Peyer's patch (tissue), 4 donors: ENCODE results near the gene MT1HL1. TPM values are rescaled to one million over a fixed set of nuclear protein-coding genes. Genes with fewer than 3 reads are reported as not detected.

Source experiments
- DNase-seq, 3 donors: peaks; one replicate each; pipeline ENCODE4 v3.0.0-alpha.2; 2017 to 2019
- H3K27ac ChIP-seq, 4 donors: fragments of 200-600 bp; sonication (generic); one replicate each; pipeline ENCODE4 v1.5.1; 2016 to 2019
- H3K27me3 ChIP-seq, 2 donors: fragments of 200-600 bp; sonication (generic); one replicate each; pipeline ENCODE4 v1.5.1; 2019
- H3K36me3 ChIP-seq, 3 donors: fragments of 200-600 bp; sonication (generic); one replicate each; pipeline ENCODE4 v1.5.1; 2016 to 2019
- H3K4me1 ChIP-seq, 4 donors: fragments of 200-600 bp; sonication (generic); one replicate each; pipeline ENCODE4 v1.5.1; 2016 to 2019
- H3K4me3 ChIP-seq, 4 donors: fragments of 200-600 bp; sonication (generic); 1 replicate in 3 of 4; 2 replicates in 1 of 4; pipeline ENCODE4 v1.5.1; 2016 to 2019; ENCODE audit warnings: mild to moderate bottlenecking in 1 of 4
- H3K9me3 ChIP-seq, 4 donors: fragments of 200-600 bp; sonication (generic); one replicate each; pipeline ENCODE4 v1.5.1; 2016 to 2019; ENCODE audit warnings: mild to moderate bottlenecking in 1 of 4
- CTCF ChIP-seq, 6 experiments: fragments of 450-650 bp in 4 of 6; fragments of 200-600 bp in 2 of 6; sonication (generic) in 1 of 6; IDR thresholded peaks; one replicate each; pipeline ENCODE4 v1.5.1; 2017 to 2019; ENCODE audit warnings: antibody characterized with exemption in 6 of 6, mild to moderate bottlenecking in 3 of 6, moderate library complexity in 1 of 6
- POLR2A ChIP-seq, 2 donors: fragments of 450-650 bp; IDR thresholded peaks; one replicate each; pipeline ENCODE4 v1.5.1; 2017; ENCODE audit warnings: antibody characterized with exemption in 2 of 2, mild to moderate bottlenecking in 2 of 2, moderate library complexity in 2 of 2
- total RNA-seq, 4 donors: library from RNA; depleted of rRNA; stranded (reverse); fragments of >200 nt; gene quantifications; one replicate each; pipeline ENCODE4 v1.1.0, GENCODE V29; 2016

MT1HL1 gene
- total RNA-seq, result not detected

DNA sequence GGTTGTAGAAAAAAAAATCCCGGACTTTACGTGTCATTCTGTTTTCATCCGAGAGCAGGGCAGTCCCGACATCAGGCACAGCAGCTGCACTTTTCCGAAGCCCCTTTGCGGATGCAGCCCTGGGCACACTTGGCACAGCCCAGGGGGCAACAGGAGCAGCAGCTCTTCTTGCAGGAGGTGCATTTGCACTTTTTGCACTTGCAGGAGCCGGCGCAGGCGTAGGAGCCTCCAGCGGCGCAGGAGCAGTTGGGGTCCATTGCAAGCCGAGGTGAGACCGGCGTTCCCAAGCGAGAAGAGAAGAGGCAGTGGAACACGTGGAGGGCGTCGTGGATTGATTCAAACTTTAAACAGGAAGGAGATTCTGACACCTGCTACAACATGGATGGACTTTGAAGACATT is at the start of gene MT1HL1:
TSS of gene MT1HL1 (minus strand) at position 326 of the 400 bp plus-strand sequence. CDS start at position 257, 69 bp downstream.
- no peak within 1 kb of the TSS for H3K4me3 ChIP-seq
- no peaks in the 10 kb centered on the region for H3K4me1 ChIP-seq
- no peak within 1 kb of the TSS for H3K27ac ChIP-seq
- no peaks in the 10 kb centered on the region for H3K36me3 ChIP-seq
- DNase-seq, result no peak
- no peaks in the 10 kb centered on the region for H3K9me3 ChIP-seq
- TF ChIP-seq CTCF (IDR thresholded peaks at IDR 0.05) (no peak), POLR2A (IDR thresholded peaks at IDR 0.05) (no peak)
- no peaks in the 10 kb centered on the region for H3K27me3 ChIP-seq

GRCh38 chr1:237050915-237051314 is 46.7 kb upstream of the MT1HL1 start:
- Histone ChIP-seq H3K4me3 (no peak overlapping the region), H3K27me3 (no peaks in the 10 kb centered on the region)
- TF ChIP-seq POLR2A (IDR thresholded peaks at IDR 0.05), result no peak
- TF ChIP-seq CTCF (IDR thresholded peaks at IDR 0.05), result no peak

GRCh38 chr1:237050185-237050584 is 45.9 kb upstream of the MT1HL1 start:
- Histone ChIP-seq H3K9me3 (no peaks in the 10 kb centered on the region), H3K27me3 (no peaks in the 10 kb centered on the region), H3K4me1 (no peaks in the 10 kb centered on the region), H3K4me3 (no peak overlapping the region), H3K36me3 (no peaks in the 10 kb centered on the region), H3K27ac (no peak overlapping the region)
- DNase-seq, result no peak
- no peak for TF ChIP-seq CTCF (IDR thresholded peaks at IDR 0.05)
- TF ChIP-seq POLR2A (IDR thresholded peaks at IDR 0.05), result no peak

More at GRCh38 chr1:237050915-237051314, 46.7 kb upstream of the MT1HL1 start:
- Histone ChIP-seq H3K27ac (no peak overlapping the region), H3K4me1 (no peaks in the 10 kb centered on the region), H3K9me3 (no peaks in the 10 kb centered on the region), H3K36me3 (no peaks in the 10 kb centered on the region)
- DNase-seq, result no peak

- no peaks in the 10 kb centered on the region for H3K9me3 ChIP-seq
- no peak overlapping the region for H3K4me3 ChIP-seq
- TF ChIP-seq POLR2A (IDR thresholded peaks at IDR 0.05) (no peak), CTCF (IDR thresholded peaks at IDR 0.05) (no peak)
- H3K36me3 ChIP-seq, result no peaks in the 10 kb centered on the region
- no peak overlapping the region for H3K27ac ChIP-seq
- no peaks in the 10 kb centered on the region for H3K27me3 ChIP-seq
- DNase-seq, result no peak
- no peaks in the 10 kb centered on the region for H3K4me1 ChIP-seq
Measured at GRCh38 chr1:237048803-237049202, 44.6 kb upstream of the MT1HL1 start.

DNA sequence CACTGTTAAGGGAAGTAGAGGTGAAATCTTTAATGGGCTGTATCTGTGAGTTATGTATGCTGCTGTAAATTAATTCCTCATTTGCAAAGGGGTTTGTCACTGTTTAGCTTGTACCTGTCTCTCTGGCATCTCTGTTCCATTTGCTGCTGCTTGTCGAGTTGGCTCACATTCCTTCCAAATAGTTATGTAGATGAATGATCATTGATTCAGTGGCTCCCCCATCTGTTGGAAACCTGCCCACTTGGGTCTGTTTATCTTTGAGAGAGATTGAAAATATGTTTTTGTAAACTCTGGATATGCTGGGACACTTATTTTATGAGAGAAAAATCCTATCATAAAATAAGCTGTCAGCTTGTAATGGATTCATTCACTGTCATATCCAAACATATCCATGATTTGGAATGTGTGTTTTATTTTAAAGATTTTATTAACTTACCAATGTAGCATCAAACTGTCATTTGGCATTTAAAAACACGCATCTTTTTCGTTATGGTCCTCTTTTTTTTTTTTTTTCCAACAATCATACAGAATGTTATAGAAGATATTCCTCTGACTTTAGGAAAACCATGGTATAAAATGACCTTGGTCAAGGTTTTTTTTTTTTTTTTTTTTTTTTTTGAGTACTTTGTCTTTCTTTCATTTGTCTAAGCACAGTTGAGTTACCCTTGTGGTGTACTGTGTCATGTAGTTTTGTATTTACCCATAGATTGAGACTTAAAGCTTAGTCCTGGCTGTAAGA is 41.2 kb upstream of the MT1HL1 start:
- H3K4me3 ChIP-seq, result no peak overlapping the region
- no peak for TF ChIP-seq CTCF (IDR thresholded peaks at IDR 0.05)
- no peak for TF ChIP-seq POLR2A (IDR thresholded peaks at IDR 0.05)
- peaks cover 0 to 11% (median 2%) of the 10 kb centered on the region in 4 donors for H3K4me1 ChIP-seq
- DNase-seq, result no peak
- H3K36me3 ChIP-seq, result no peaks in the 10 kb centered on the region
- H3K27ac ChIP-seq, result no peak overlapping the region
- H3K27me3 ChIP-seq, result peaks cover 0 to 17% of the 10 kb centered on the region in 2 donors
- H3K9me3 ChIP-seq, result no peaks in the 10 kb centered on the region
